ENCODE results near the gene WNT5B. TPM values are rescaled to one million over a fixed set of nuclear protein-coding genes. Genes with fewer than 3 reads are reported as not detected.
A peak's percentile ranks its signal among the peaks of the same experiment; 100 is the strongest.

WNT5B gene
- total RNA-seq, 2 experiments from 2014 or later: 0.86 to 14.7 TPM

GRCh38 chr12:1629338-1630132 lies 504 bp downstream of the WNT5B start:
- DNase-seq (ENCODE audit: low spot score): peak; percentile 60
- Histone ChIP-seq H4K20me1 (ENCODE audit: insufficient read depth, low read length) (no peaks in the 10 kb centered on the region), H2AFZ (ENCODE audit: low read length) (no peak overlapping the region), H3K4me1 (ENCODE audit: insufficient read depth, low read length, poor library complexity, severe bottlenecking) (peaks cover 15% of the 10 kb centered on the region), H3K4me2 (ENCODE audit: low read length) (peak overlapping the region; percentile 67), H3K79me2 (ENCODE audit: insufficient read depth, low read depth, low read length) (no peaks in the 10 kb centered on the region), H3K27ac (ENCODE audit: low read depth, low read length, poor library complexity, severe bottlenecking) (no peak overlapping the region), H3K9me2 (ENCODE audit: insufficient read depth, low read length) (no peaks in the 10 kb centered on the region), H3K36me3 (ENCODE audit: insufficient read depth, low read length) (no peaks in the 10 kb centered on the region), H3K9me3 (ENCODE audit: low read length) (no peaks in the 10 kb centered on the region), H3K4me3 (ENCODE audit: low read depth, low read length, poor library complexity, severe bottlenecking) (peak overlapping the region; percentile 55)
- CTCF ChIA-PET (ENCODE audit: unreplicated experiment): interaction anchor here (0.6 to 1.5 kb wide), 3 partner anchors 10 to 28 kb away, joined by 3 read pairs; no protein-coding TSS in a partner anchor
- POLR2A ChIA-PET: interaction anchor here (0.9 to 1.2 kb wide), 2 partner anchors 20 to 28 kb away, joined by 3 to 4 read pairs; no protein-coding TSS in a partner anchor
- peak; percentile 44 for TF ChIP-seq CTCF (conservative IDR thresholded peaks at IDR 0.05; ENCODE audit: low read length)
- no peak for TF ChIP-seq EZH2phosphoT487 (IDR thresholded peaks at IDR 0.05; ENCODE audit: borderline replicate concordance, low read depth, low read length)
- BruUV-seq (replicated peaks): no TSS peak
- intact Hi-C loops (cut with micrococcal nuclease; ENCODE audit: unreplicated experiment): loop anchor here (5.0 kb wide), 1 partner anchor 313 kb away; no protein-coding TSS in a partner anchor

GRCh38 chr12:1630133-1630826 lies 1.2 kb downstream of the WNT5B start:
- H3K9me2 ChIP-seq (ENCODE audit: insufficient read depth, low read length): no peaks in the 10 kb centered on the region
- H3K36me3 ChIP-seq (ENCODE audit: insufficient read depth, low read length): no peaks in the 10 kb centered on the region
- H3K27ac ChIP-seq (ENCODE audit: low read depth, low read length, poor library complexity, severe bottlenecking): no peak overlapping the region
- H3K4me2 ChIP-seq (ENCODE audit: low read length): peak overlapping the region; percentile 67
- POLR2A ChIA-PET: interaction anchor here (0.7 to 1.2 kb wide), 3 partner anchors 14 to 100 kb away, joined by 3 to 5 read pairs (median 3); no protein-coding TSS in a partner anchor
- TF ChIP-seq CTCF (conservative IDR thresholded peaks at IDR 0.05; ENCODE audit: low read length): 0 out of 2 replicates have a peak, but pooled peaks have one; percentile 24
- no peak for TF ChIP-seq EZH2phosphoT487 (IDR thresholded peaks at IDR 0.05; ENCODE audit: borderline replicate concordance, low read depth, low read length)
- no peaks in the 10 kb centered on the region for H4K20me1 ChIP-seq (ENCODE audit: insufficient read depth, low read length)
- no peak overlapping the region for H2AFZ ChIP-seq (ENCODE audit: low read length)
- CTCF ChIA-PET (ENCODE audit: unreplicated experiment): interaction anchor here (1.2 to 1.5 kb wide), 2 partner anchors 11 to 17 kb away, joined by 3 read pairs; no protein-coding TSS in a partner anchor
- no peaks in the 10 kb centered on the region for H3K9me3 ChIP-seq (ENCODE audit: low read length)
- no TSS peak for BruUV-seq (replicated peaks)
- H3K4me3 ChIP-seq (ENCODE audit: low read depth, low read length, poor library complexity, severe bottlenecking): peak overlapping the region; percentile 55
- no peaks in the 10 kb centered on the region for H3K79me2 ChIP-seq (ENCODE audit: insufficient read depth, low read depth, low read length)
- H3K4me1 ChIP-seq (ENCODE audit: insufficient read depth, low read length, poor library complexity, severe bottlenecking): peaks cover 15% of the 10 kb centered on the region
- intact Hi-C loops (cut with micrococcal nuclease; ENCODE audit: unreplicated experiment): loop anchor here (5.0 kb wide), 1 partner anchor 312 kb away; no protein-coding TSS in a partner anchor
- DNase-seq (ENCODE audit: low spot score): peak; percentile 10
